Skeletal muscle cell (primary cell): ENCODE results near the gene RING1.
"Not testable (repeated sequence)": the region's sequence is repeated elsewhere in the genome, so short reads cannot be mapped to it uniquely, and the experiment has no call there.

Experiments
- DNase-seq: peaks from one replicate; pipeline ENCODE4 v3.0.0-alpha.2; 2010; ENCODE audit warnings: low read depth
- H3K4me3 ChIP-seq: 2 replicates; pipeline ENCODE4 v1.5.1; 2011; ENCODE audit warnings: low read depth, mild to moderate bottlenecking, control low read depth, low read length, moderate library complexity

Gene RING1

DNA sequence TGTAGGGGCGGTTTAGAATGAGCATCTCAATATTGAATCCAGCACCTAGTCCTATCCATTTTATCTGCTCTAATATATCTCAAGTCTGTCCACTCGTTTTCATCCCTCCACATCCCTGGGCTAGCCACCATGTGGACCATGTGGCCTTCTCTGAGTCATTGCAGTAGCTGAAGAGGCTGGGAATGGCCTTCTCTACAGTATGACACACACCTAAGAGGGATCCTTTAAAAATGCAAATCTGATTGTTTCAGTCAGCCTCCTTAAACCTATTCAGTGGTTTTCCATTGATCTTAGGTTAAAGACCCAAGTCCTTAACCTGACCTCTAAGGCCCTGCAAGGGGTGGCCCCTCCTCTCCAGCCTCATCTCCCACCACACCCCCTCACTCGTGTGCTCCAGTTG is 9.4 kb downstream of the RING1 start:
- DNase-seq, result no peak
- no peak overlapping the region for H3K4me3 ChIP-seq

DNA sequence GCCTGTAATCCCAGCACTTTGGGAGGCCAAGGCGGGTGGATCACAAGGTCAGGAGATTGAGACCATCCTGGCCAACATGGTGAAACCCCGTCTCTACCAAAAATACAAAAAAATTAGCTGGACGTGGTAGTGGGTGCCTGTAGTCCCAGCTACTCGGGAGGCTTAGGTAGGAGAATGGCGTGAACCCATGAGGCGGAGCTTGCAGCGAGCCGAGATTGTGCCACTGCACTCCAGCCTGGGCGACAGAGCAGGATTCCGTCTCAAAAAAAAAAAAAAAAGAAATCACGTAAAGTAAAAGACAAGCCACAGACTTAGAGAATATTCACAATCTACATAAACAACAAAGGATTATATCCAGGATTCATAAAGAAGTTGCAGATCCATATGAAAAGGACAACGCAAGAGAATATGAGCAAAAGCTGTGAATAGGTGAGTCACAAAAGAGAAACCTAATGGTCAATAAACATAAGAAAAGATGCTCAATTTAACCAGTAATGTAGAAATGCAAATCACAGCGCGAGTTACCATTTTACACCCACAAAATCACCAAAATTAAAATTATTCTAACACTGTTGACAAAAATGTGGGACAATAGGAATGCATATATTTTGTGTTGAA is 18.3 kb downstream of the RING1 start:
- H3K4me3 ChIP-seq, DNase-seq: not testable (repeated sequence)

DNA sequence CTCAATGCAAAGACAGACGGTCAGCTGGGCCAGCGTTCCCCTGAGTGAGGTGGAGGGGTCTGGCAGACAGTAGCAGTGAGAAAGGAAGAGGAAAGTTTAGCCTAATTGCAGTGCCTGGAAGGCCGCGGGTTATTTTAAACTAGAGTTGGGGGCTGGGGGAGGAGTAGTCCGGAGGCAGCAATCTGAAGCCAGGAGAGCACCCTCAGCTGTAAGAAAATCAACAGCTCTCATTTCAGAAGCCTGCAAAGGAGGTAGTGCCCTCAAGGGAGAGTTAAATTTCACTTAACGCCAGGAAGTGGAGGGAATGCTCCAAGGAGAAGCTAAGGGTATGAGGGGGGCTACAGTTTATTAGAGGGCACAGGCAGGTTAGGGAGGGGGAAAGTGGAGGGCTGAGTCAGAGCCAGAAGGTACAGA is 26.9 kb downstream of the RING1 start:
- no peak overlapping the region for H3K4me3 ChIP-seq
- DNase-seq, result no peak

DNA sequence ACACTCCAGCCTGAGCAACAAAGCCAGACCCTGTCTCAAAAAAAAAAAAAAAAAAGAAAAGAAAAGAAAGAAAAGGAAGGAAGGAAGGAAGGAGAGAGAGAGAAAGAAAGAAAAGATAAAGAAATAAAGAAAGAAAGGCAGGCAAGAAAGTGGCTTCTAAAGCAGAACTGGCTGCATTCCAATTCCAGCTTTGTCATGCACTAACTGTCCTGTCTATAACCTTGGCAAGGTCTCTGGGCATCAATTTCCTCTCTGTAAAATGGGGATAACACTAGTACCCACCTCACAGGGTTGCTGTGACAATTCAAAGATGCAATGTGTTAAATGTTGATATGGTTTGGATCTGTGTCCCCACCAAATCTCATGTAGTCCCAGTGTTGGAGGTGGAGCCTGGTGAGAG is 28.0 kb downstream of the RING1 start:
- no peak for DNase-seq
- H3K4me3 ChIP-seq, result no peak overlapping the region

DNA sequence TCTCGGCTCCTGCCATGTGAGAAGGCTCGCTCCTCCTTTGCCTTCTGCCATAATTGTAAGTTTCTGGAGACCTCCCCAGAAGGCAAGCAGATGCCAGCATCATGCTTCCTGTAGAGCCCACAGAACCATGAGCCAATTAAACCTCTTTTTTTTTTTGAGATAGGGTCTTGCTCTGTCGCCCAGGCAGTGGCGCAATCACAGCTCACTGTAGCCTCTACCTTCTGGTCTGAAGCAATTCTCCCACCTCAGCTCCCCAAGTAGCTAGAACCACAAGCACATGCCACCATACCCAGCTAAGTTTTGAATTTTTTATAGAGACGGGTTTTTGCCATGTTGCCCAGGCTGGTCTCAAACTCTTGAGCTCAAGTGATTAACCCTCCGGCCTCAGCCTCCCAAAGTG is 28.6 kb downstream of the RING1 start:
- DNase-seq, result no peak
- no peak overlapping the region for H3K4me3 ChIP-seq

DNA sequence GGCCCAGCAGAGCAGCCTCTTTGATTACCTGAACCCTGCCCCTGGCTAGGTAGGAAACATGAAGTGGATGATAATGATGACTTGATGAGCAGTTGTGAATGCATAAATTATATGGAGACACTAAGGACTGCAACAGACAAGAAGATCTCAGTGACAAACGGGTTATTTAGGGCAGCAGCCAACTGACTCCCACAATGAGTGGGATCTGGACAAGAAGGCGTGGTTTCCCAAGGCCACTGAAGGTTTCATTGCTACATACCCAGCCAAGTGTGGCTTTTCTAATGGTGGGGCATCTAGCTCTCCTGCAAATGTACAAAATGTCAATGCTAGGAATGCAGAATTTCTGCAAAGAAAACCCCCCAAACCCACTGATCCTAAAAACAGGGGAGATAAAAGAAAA is 29.4 kb downstream of the RING1 start:
- no peak overlapping the region for H3K4me3 ChIP-seq
- DNase-seq, result no peak

DNA sequence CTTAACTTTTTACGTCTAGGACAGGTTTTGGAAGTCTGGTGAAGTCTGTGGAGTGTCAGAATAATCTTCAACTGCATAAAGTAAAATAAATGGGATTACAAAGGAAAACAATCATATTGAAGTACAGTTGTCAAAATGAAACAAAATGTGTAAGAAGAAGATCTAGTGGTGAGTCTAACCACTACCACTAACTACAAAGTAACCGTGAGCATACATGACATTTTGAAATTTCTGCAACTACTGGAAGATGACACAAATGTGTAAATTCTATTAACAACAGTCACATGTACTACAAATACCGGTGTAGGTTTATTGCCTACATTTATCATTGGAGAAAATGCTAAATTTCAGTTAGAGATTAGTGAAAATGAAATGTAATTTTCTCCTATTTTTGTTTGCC is 33.7 kb downstream of the RING1 start:
- no peak overlapping the region for H3K4me3 ChIP-seq
- no peak for DNase-seq

DNA sequence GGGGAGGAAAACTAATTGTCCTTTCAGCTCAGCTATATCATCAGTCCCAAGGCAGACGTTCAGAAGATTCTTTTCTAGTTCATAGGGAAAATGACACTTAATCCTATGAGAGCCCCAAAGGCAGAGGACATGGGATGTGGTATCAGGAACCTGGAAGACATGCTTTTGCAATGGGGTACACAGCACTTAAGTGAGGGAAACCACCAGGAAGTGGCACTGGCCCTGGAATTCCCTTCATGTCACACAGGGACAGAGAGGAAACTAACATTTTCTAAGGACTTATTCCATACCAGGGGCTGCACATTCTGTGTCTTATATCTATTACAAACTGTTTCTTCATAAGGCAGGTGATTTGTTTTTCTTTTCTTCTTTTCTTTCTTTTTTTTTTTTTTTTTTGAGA is 35.2 kb downstream of the RING1 start:
- H3K4me3 ChIP-seq, result no peak overlapping the region
- DNase-seq, result no peak

DNA sequence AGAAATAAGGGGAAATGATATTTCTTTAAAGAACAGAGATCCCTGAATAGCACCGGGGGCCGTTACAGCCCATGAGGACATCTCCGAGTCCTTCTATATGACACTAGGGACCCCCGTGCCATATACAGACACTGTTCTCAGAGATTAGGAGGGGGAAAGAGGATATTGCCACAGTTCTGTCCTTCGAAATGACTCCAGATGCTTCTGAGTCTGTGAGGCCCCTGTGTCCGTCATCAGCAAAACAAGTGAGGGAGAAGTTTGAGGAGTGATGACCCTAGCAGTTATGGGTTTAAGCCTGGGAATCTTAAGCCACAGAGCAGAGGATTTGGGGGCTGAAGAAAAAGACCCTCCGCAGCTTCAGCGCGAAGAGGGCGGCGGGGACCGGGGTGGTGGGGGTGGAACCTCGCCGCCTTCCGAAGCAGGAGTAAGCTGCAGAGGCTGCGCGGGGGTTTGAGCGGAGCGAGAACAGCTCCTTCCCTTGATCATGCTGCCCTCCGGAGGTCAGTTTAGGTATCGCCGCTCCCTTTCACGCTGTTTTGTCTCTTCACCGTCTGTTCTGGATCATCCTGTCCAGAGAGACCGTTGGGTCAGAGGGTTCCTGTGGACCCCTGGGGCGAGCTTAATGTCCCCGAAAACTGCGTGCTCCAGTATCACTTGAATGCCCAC is 39.8 kb downstream of the RING1 start:
- H3K4me3 ChIP-seq, result peak overlapping the region; percentile 63
- DNase-seq, result peak; percentile 50

DNA sequence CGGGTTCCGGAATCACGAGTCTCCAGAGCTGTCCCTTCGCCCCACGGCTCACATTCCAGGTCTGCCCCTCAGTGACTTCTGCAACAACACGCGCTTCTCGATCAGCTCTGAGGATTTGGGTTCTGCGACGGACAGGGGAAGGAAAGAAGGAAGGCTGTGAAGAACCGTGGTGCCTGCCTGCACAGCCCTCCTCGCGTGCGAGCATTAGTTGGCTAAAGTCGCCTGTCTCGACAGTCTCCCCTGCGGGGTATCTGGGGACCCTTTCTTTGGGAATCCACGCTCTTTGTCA is 40.3 kb downstream of the RING1 start:
- peak; percentile 14 for DNase-seq
- H3K4me3 ChIP-seq, result peak overlapping the region; percentile 63

DNA sequence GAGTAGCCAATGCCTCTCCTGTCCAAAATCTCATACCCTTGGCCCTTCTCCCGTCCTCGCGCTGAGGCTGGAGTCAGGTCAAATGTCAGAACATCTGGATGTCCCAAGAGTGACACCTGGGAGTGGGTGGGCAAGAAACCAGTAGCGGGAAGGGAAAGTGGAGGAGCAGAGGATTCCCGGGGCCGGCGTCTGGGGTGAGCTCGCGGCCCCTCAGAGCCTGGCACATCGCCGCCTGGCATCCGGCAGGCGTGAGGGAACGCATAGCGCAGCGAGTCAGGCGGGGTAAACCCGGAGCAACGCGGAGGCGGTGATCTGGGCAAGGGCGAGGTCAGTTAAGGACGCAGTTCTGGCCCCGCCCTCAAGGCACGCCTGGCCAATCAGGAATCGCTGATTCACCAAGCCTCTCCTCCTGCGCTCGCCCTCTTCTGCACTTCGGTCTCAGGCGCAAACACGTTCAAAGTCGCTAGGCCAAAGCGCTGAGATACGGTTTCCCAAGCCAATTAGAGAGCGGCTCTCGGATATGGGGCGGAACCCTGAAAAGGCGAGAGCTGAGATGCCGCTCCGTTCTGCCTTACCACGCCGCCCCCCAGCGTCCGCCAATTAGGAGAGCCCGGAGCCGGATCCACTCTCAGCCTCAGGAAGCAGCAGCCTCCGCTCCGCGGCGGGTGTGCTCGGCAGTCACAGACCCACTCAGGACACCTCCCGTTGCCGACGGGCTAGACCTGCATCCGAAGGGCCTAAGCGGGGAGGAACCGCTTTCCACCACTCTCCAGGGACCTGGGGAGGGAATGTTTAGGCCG is 40.8 kb downstream of the RING1 start:
- DNase-seq, result peak; percentile 97
- H3K4me3 ChIP-seq, result peak overlapping the region; percentile 63

DNA sequence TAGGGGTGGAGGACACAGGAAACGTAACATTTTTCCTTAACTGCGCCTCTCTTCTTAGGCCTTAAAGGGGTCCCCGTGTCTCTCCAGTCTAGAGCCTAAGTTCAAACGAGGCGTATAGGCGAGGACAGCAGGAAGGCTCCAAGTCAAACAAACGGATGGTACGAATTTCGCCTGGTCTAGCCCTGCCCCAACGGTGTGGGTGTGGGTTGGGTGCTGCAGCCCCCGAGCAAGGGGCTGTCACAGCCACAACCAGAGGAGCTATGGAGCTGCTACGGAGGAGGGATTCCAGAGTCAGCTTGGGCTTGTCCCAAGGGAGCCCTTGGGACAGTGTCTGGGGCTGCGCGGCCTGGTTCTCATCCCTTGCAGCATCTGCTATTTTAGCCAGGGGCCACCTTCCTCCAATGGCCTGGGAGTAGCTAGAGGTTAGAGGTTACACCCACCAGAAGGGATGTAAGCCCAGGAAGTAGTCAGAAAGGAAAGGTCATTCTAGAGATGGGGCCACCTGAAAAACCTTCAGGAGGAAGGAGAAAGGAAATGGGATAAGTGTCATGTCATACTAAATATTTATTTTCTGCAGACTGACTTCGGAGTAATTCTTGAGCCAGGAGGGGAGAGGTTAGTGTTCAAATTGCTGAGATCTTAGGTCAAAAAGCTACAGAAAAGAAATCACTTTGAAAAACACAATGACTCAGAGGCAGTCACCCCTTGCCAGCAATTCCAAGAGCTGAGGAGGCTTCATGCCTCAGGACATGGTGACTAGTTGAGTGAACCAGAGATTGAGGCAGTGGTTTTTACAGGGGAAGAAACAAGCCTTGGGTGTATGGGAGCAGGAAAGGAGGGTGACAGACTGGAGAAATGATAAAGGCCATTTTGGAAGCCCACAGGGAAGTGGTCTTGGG is 41.7 kb downstream of the RING1 start:
- peak; percentile 53 for DNase-seq
- H3K4me3 ChIP-seq, result peak overlapping the region; percentile 63

DNA sequence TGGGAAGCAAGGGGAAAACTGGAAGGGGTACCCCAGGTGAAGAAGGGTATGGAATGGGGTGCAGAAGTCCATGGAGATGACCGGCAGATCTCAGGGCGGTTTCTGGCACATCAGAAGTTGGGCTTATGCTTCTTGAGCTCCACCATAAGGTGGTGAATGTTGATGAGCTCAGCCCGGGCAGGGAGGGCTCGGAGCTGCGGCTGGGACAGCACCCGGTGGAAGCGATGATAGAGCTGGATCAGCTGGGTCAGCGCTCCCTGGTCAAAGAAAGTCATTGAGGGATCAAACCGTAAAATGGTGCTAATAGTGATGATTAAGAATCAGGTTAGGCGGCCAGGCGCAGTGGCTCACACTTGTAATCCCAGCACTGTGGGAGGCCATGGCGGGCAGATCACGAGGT is 42.4 kb downstream of the RING1 start:
- no peak for DNase-seq
- no peak overlapping the region for H3K4me3 ChIP-seq

DNA sequence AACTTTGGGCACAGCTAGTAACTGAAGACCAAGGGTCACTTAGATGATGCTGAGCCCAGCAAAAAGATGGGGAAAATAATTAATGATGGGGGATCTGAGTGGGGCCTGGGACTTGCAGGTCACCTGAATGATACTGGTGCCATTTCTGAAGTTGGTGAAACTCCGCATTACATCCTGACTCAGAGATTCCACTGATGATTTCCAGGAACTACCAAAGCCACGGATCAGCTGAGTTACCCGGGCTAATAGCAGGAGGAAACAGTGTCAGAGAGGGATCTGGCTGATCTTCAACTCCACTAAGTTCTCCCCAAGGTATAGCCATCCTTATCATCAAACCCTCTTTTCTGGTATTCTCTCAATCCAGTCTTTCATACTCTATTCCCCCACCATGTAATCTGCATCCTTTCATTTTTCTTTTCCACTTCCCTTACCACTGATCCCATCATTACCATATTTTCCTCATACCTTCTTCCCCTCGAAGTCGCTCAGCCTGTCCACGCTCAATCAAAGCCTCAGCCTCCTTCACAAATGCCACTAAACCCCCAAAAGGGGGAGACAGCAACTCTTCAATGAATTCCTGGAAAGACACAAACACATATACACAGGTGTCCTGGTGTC is 43.2 kb downstream of the RING1 start:
- DNase-seq, result no peak
- H3K4me3 ChIP-seq, result no peak overlapping the region

DNA sequence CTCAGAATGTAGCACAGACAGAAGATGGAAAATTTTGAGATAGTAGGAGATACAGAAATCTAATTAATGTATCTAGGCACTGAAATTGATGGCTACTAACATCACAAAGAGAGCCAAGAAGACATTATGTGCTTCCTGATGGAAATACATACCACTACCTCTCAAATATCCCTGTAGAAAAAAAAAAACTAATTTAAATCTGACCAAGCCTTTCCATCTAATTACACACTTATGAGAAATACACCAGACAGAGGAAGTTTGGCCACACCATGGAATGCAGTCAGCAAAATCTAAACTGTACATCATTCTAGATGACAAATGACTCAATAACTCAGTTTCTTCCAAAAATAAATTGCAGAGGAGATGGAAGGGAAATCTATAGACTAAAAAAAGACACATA is 44.5 kb downstream of the RING1 start:
- DNase-seq, result no peak

DNA sequence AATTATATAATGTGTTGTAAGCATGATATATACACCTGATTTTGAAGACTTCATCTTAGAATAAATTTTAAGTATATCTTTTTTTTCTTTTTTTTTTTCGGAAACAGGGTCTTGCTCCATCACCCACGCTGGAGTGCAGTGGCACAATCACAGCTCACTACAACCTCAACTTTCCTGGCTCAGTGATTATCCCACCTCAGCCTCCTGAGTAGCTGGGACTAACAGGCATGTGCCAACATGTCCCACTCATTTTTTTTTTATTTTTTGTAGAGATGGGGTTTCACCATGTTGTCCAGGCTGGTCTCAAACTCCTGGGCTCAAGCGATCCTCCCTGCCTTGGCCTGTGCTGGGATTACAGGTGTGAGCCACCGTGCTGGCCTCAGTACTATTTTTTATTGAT is 46.3 kb downstream of the RING1 start:
- no peak for DNase-seq
- H3K4me3 ChIP-seq, result no peak overlapping the region

More for the DNA sequence above, 44.5 kb downstream of the RING1 start:
- no peak overlapping the region for H3K4me3 ChIP-seq

DNA sequence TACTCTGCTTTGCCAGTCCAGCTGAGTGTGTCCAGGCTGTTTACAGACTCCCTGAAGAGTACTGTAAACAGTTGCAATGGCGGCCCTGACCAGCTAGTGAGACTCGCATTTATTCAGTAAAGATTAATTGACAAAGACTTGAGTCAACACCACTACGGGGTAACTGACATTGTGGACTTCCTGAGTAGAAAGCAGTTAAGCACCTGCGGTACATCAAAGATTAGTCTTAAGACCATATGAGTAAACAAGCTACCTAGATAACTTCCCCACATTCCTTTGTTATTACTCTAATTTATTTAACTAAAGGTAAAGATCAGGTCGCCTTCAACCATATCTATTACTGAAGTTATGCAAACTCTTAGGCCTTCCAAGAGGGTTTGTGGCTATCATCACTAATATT is 50.7 kb downstream of the RING1 start:
- no peak overlapping the region for H3K4me3 ChIP-seq
- DNase-seq, result no peak
